SIG-M5 (cell line): ENCODE measurements around the gene ASL.
"Not testable (repeated sequence)": the region's sequence is repeated elsewhere in the genome, so short reads cannot be mapped to it uniquely, and the experiment has no call there.

Experiments
- DNase-seq: peaks from one replicate; lab custom pipeline; 2025; lab: John Stamatoyannopoulos, UW

The ASL gene

GRCh38 chr7:66119245-66119850 lies 43.7 kb downstream of the ASL start:
- no peak for DNase-seq

DNA sequence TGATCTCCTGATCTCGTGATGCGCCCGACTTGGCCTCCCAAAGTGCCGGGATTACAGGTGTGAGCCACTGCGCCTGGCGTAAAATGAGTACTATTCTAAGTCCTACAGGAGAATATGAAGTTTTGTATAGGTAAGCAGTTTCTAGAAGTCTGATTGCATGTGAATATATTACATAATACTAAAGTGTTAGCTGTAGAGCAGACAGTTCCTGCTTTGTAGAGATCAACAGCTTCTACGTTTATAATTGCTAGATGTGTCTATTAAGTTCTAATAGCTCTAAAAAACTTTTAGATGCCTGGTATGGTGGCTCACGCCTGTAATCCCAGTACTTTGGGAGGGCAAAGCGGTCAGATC lies 47.5 kb downstream of the ASL start:
- DNase-seq: no peak

- DNase-seq: not testable (repeated sequence)
Observed at GRCh38 chr7:66124569-66124861, 48.9 kb downstream of the ASL start.

- DNase-seq: no peak
Observed at GRCh38 chr7:66125052-66125694, 49.6 kb downstream of the ASL start.

GRCh38 chr7:66125781-66126352 lies 50.2 kb downstream of the ASL start:
- DNase-seq: not testable (repeated sequence)

- DNase-seq: not testable (repeated sequence)
Observed at GRCh38 chr7:66127172-66127571, 51.6 kb downstream of the ASL start.

DNA sequence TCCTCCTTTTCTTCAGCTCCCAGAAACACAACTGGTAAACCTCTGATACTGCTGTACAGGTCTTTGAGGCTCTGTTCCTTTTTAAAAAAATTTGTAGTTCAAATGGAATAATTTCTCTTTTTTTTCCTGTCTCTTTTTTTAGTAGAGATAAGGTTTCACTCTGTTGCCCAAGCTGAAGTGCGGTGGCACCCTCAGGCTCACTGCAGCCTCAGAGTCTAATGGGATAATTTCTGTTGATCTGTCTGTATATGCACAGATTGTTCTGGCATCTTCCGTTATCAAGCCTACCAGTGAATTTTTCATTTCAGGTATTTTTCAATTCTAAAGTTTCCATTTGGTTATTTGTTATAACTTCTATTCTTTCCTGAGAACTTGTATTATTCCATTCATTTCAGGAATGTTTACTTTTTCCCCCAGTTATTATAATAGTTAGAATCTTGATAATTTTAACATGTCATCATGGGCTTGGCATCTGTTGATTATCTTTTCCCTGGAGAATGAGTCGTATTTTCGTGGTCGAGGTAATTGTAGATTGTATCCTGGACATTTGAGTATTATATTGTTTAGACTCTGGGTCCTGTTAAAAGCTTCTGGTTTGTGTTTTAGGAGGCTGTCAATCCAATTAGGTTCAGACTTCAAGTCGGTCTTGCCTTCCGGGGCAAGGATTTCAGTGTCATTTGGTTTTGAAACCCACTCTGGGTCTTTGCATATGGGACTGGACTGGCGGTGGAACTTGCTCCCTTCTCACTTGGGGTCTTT lies 63.6 kb downstream of the ASL start:
- DNase-seq: no peak

GRCh38 chr7:66140924-66141323 lies 65.3 kb downstream of the ASL start:
- no peak for DNase-seq

- DNase-seq: no peak
Observed at GRCh38 chr7:66142334-66142733, 66.7 kb downstream of the ASL start.

GRCh38 chr7:66142996-66143395 lies 67.4 kb downstream of the ASL start:
- no peak for DNase-seq
